Esophagus (tissue), 2 donors: ENCODE results near the gene TC2N. TPM values are rescaled to one million over a fixed set of nuclear protein-coding genes. Genes with fewer than 3 reads are reported as not detected.

Experiments used
- H3K27ac ChIP-seq, 2 donors: one replicate each; pipeline ENCODE4 v1.5.1; 2013; ENCODE audit warnings: low read depth in 2 of 2, mild to moderate bottlenecking in 2 of 2, inconsistent platforms in 1 of 2, low read length in 1 of 2, moderate library complexity in 1 of 2
- H3K27me3 ChIP-seq, 2 donors: one replicate each; pipeline ENCODE4 v1.6.1; 2013; ENCODE audit warnings: low read length in 2 of 2, control low read depth in 1 of 2, mild to moderate bottlenecking in 1 of 2; ENCODE audit not compliant: insufficient read depth in 2 of 2, control insufficient read depth in 1 of 2
- H3K36me3 ChIP-seq, 2 donors: one replicate each; pipeline ENCODE4 v1.6.1; 2013; ENCODE audit warnings: low read length in 1 of 2; ENCODE audit not compliant: control insufficient read depth in 2 of 2, insufficient read depth in 2 of 2
- H3K4me1 ChIP-seq, 2 donors: one replicate each; pipeline ENCODE4 v1.6.1; 2013; ENCODE audit warnings: low read length in 1 of 2; ENCODE audit not compliant: control insufficient read depth in 2 of 2, insufficient read depth in 2 of 2
- H3K4me3 ChIP-seq, 2 donors: one replicate each; pipeline ENCODE4 v1.5.1; 2013; ENCODE audit warnings: low read length in 2 of 2, mild to moderate bottlenecking in 2 of 2, low read depth in 1 of 2, moderate library complexity in 1 of 2
- H3K9me3 ChIP-seq, 2 donors: one replicate each; pipeline ENCODE4 v1.6.1; 2013; ENCODE audit warnings: mild to moderate bottlenecking in 2 of 2, low read depth in 1 of 2, low read length in 1 of 2, moderate library complexity in 1 of 2; ENCODE audit not compliant: control insufficient read depth in 2 of 2, insufficient read depth in 1 of 2
- WGBS, 2 donors: extraction: QIAGEN DNeasy Blood & Tissue Kit; methylation state at CpG; one replicate each; pipeline ENCODE4 v1.1.7; 2013; 5-methylcytosine and 5-hydroxymethylcytosine counted together
- polyA plus RNA-seq, 2 donors: library from polyadenylated mRNA; stranded (reverse); fragments of 200-250 nt; gene quantifications; one replicate each; pipeline ENCODE4 v1.2.3, GENCODE V29; 2013
- donor health status: healthy with polysubstance abuse.
- donor health status: Bipolar disorder and iron deficiency.

Gene TC2N
- polyA plus RNA-seq, 2 donors: 14.9 TPM

DNA sequence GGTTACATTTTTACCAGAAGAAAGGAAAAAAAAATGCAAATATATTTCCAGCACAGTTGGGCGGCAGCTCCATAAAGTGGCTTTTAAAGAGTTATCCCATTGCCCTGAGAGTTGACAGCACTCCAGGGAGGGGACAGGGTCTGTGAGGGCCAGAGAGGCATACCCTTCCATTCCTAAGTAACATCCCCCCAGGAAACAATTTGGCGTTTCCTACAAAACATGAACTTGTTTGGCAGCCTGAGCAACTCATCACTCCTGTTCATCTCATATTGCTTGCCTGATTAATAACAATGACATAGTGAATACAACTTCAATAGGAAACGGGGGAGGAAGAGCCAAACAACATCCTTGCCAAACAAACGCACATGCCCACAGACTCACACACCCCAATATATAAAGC, 23.3 kb downstream of the TC2N start:
- Histone ChIP-seq H3K27me3 (no peaks in the 10 kb centered on the region), H3K4me3 (no peak overlapping the region), H3K4me1 (no peaks in the 10 kb centered on the region), H3K9me3 (no peaks in the 10 kb centered on the region), H3K27ac (no peak overlapping the region), H3K36me3 (no peaks in the 10 kb centered on the region)
- 68 to 74% methylated on average over 4 of the region's 4 CpGs for WGBS, 2 donors

DNA sequence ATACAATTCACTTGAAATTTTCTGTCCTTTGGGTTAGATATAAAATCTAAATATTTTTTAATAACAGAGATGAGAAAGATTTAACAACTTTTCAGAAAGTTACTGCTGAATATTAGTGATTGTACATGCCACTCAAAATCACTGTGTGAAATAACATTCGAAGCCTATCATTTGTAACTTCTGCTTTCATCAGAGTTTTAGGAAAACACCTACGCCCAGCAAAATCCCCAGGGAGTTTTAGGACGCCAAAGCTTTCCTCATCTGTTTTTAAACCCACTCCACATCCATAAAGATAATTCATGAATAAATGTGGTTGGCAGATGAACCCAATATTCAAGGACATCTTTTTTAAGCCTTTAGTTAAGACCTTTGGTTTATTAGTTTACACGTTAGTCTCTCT, 23.9 kb downstream of the TC2N start:
- Histone ChIP-seq H3K36me3 (no peaks in the 10 kb centered on the region), H3K4me1 (no peaks in the 10 kb centered on the region), H3K27ac (no peak overlapping the region), H3K27me3 (no peaks in the 10 kb centered on the region), H3K4me3 (no peak overlapping the region), H3K9me3 (no peaks in the 10 kb centered on the region)
- WGBS, 2 donors: 69 to 80% methylated on average over 4 of the region's 4 CpGs

DNA sequence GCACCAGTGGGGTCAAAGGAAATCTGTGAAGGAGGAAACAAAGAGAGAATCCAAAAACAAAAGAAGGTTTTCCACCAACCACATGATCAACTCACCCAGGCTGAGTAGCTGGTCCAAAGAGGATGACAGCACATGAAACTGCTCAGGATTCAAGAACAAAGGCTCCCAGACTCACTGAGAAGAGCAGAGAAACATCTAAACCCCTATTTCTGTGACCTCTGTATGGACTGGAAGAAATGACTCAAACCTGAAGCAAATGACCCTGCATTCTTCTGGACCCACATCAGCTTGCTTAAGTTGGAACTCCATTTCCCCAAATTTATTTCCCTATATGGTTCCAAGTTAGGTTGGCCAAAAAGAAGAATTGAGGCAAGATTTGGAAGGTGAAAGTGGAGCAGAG, 26.3 kb downstream of the TC2N start:
- no peaks in the 10 kb centered on the region for H3K9me3 ChIP-seq
- H3K27me3 ChIP-seq: no peaks in the 10 kb centered on the region
- H3K4me1 ChIP-seq: peaks cover 0 to 5% of the 10 kb centered on the region in 2 donors
- H3K27ac ChIP-seq: no peak overlapping the region
- no peak overlapping the region for H3K4me3 ChIP-seq
- no peaks in the 10 kb centered on the region for H3K36me3 ChIP-seq

DNA sequence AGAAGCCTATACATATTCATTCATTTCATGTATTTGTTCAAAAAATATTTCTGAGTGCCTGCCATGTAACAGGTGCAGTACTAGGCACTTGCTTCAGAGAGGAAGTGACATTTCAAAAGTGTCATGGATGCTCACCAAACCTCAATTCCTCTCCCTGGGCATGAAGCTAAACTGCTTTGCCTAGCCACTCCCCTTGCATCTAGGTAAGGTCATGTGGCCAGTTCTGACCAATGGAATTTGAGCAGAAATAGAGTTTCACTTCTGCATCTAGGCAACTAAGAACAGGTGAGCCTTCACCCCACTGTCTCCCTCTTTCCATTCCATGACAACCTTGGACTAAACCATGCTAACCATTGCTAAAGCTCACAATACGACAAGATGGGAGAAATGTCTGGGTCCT, 27.6 kb downstream of the TC2N start:
- H3K4me3 ChIP-seq: no peak overlapping the region
- 98 to 100% methylated on average over 1 of the region's 1 CpG for WGBS, 2 donors
- H3K27ac ChIP-seq: no peak overlapping the region
- no peaks in the 10 kb centered on the region for H3K27me3 ChIP-seq
- H3K36me3 ChIP-seq: no peaks in the 10 kb centered on the region
- H3K9me3 ChIP-seq: peaks cover 0 to 3% of the 10 kb centered on the region in 2 donors
- peaks cover 0 to 5% of the 10 kb centered on the region in 2 donors for H3K4me1 ChIP-seq

DNA sequence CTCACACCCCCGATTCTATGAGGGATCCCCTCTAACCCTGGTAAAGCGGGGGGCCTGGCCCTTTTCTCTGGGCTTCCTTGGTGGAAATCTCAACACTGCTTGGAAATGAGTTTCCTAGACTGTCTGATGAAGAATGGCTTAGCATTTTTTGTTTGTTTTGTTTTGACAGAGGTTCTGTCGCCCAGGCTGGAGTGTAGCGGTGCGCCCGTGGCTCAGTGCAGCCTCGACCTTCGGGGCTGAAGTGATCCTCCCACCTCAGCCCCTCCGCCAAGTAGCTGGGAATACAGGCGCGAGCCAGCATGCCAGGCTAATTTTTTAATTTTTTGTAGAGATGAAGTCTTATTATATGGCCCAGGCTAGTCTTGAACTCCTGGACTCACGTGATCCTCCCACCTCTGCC, 30.3 kb downstream of the TC2N start:
- Histone ChIP-seq H3K27me3 (no peaks in the 10 kb centered on the region), H3K27ac (peak overlapping the region; percentile 53 to 80), H3K9me3 (peaks cover 0 to 3% of the 10 kb centered on the region in 2 donors), H3K4me3 (peak overlapping the region; percentile 72 to 84), H3K4me1 (peaks cover 0 to 5% of the 10 kb centered on the region in 2 donors), H3K36me3 (no peaks in the 10 kb centered on the region)
- 41 to 43% methylated on average over 12 of the region's 12 CpGs for WGBS, 2 donors

DNA sequence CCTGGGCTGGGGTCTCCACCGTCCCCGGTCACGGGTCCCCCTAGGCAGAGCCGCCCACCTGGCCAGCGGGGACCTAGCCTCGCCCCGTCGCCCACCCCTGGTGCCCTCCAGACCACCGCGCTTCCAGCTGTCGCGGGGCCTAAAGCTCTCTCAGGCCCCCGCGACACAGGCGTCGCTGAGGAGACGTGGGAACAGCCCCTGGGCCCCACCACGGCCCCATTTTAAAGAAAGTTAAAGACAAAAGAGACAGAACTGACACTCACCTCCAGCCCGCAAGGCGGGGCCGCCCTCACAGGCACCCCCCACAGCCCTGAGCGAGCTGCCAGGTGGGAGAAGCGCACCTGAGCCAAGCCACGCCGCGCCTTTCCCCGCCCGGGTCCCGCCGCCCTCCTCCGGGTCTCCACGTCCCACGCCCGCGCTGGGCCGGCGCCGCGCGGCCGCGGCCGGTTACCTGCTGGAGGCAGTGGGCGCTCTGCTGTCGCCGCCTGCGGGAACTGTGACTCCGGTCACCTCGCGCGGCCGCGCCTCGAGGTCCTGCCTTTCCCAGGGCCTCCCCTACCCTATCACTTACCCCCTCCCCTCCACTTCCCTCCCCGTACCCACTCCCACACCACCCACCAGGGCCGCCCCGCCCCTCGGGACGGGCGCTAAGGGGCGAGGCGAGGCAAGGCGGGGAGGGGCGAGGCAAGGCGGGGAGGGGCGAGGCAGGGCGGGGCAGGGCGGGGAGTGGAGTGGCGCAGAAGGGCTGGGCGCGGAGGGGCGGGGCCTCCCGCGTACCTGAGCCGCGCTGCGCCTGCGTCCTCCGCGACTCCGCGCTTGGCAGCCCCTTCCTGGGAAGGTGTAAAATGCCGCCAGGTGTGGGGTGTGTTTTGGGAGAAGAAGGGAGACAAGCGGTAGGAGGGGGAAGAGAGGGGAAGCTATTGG, 31.2 kb downstream of the TC2N start:
- Histone ChIP-seq H3K36me3 (no peaks in the 10 kb centered on the region), H3K27ac (peak overlapping the region; percentile 80 to 87), H3K9me3 (peaks cover 0 to 3% of the 10 kb centered on the region in 2 donors), H3K27me3 (no peaks in the 10 kb centered on the region), H3K4me1 (peaks cover 0 to 5% of the 10 kb centered on the region in 2 donors), H3K4me3 (peak overlapping the region; percentile 72 to 84)
- WGBS, 2 donors: 1 to 2% methylated on average over 53 to 84 of the region's 84 CpGs

DNA sequence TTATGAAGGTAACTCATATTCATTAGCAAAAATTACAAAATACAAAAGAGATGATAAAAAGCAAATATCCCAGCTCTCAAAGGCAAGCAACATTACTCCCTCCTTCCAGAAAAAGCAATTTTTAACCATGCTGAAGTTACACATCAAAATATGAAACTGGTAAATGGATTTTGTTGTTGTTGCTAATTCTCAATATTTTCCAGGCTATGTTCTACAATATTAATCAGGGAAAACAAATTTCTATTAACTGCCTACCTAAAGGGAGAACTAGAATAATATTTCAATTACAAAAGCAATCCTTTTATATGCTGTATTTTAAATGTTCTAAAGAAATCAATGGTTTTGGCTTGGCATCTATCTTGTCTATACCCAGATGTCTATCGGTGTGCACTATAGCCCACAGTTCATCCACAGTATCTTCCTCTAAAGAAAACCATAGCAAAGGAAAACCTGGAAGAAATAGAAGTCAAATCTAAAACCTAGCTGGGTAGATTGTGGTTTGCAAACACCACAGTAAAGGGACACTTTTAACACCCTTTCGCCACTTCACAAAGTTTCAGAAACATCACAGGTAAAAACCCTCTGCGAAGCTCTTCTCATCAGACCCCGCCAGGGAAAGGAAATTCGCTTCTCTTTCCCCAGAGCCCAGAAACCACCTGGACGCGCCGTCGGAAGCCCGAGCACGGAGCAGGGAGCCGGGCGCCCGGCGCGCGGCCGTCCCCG, 32.0 kb downstream of the TC2N start:
- H3K27ac ChIP-seq: peak overlapping the region; percentile 80 to 87
- H3K4me3 ChIP-seq: peak overlapping the region; percentile 72 to 84
- 5 to 7% methylated on average over 19 of the region's 19 CpGs for WGBS, 2 donors
- H3K36me3 ChIP-seq: no peaks in the 10 kb centered on the region
- H3K4me1 ChIP-seq: peaks cover 0 to 5% of the 10 kb centered on the region in 2 donors
- no peaks in the 10 kb centered on the region for H3K27me3 ChIP-seq
- H3K9me3 ChIP-seq: peaks cover 0 to 3% of the 10 kb centered on the region in 2 donors

DNA sequence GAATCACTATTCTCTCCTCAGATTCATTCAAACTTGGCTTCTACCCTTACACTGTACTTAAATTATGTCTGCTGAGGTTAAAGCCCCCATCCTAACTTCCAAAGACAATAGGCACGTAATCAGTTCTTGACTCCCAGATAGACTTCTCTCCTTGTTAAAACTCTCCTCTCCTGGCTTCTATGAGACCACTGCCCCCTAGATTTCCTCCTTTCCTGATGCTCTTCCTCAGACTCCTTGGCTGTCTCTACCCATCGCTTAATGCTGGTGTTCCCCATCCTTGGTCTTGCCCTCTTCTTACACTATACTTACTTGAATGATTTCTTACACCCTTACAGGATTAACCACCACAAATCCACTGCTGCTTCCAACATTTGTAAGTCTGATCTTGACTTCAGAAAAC, 32.8 kb downstream of the TC2N start:
- H3K4me1 ChIP-seq: peaks cover 0 to 5% of the 10 kb centered on the region in 2 donors
- H3K4me3 ChIP-seq: no peak overlapping the region
- H3K36me3 ChIP-seq: no peaks in the 10 kb centered on the region
- 77 to 79% methylated on average over 2 of the region's 2 CpGs for WGBS, 2 donors
- no peaks in the 10 kb centered on the region for H3K27me3 ChIP-seq
- H3K27ac ChIP-seq: no peak overlapping the region
- H3K9me3 ChIP-seq: peaks cover 0 to 3% of the 10 kb centered on the region in 2 donors

DNA sequence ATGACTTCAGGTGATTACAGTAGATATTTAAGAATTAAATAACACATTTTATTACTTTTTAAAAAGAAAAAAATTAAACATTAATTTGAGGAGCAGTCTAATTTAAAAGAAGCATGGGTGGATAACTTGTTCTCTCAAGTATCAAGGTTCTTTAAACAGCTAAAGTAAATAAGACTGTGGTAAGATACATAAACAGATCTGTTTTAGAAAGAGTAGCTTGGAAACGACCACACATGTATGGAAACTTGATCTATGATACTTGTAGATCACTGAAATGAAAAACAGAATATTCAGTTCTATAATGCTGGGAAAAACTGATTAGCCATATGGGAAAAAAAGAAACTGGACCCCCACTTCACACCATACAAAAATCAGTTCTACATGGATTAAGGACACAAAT, 36.0 kb downstream of the TC2N start:
- 15 to 17% methylated on average over 1 of the region's 1 CpG for WGBS, 2 donors
- Histone ChIP-seq H3K4me1 (no peaks in the 10 kb centered on the region), H3K27ac (no peak overlapping the region), H3K36me3 (no peaks in the 10 kb centered on the region), H3K4me3 (no peak overlapping the region), H3K9me3 (peaks cover 0 to 3% of the 10 kb centered on the region in 2 donors), H3K27me3 (no peaks in the 10 kb centered on the region)
